HG03571 (cell line): ENCODE data around the gene TRMT11.
"Not testable (repeated sequence)": the region's sequence is repeated elsewhere in the genome, so short reads cannot be mapped to it uniquely, and the experiment has no call there.

ENCODE experiments used
- ATAC-seq: cut with Tn5 transposase; IDR thresholded peaks from one replicate; pipeline ENCODE4 v1.9.1; 2021; ENCODE audit not compliant: unreplicated experiment

Gene TRMT11

DNA sequence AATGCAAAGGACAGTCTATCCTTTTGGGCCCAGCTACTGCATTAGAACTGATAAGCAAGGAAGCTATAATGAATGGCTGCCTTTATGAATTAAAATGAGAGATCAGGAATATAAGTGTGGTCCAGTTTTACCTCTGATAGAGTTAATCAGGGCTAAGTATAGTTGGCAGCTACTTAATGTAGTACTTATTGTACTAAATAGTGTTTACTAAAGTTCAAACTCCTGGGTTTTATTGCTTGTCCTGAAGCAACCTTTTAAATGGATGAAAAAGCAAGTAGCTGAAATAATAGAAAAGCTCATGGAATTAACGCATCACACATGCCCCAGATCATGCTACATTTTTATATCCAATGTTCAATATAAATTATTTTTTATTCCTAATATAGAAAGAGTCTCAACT, 5.3 kb downstream of the TRMT11 start:
- no peak for ATAC-seq

DNA sequence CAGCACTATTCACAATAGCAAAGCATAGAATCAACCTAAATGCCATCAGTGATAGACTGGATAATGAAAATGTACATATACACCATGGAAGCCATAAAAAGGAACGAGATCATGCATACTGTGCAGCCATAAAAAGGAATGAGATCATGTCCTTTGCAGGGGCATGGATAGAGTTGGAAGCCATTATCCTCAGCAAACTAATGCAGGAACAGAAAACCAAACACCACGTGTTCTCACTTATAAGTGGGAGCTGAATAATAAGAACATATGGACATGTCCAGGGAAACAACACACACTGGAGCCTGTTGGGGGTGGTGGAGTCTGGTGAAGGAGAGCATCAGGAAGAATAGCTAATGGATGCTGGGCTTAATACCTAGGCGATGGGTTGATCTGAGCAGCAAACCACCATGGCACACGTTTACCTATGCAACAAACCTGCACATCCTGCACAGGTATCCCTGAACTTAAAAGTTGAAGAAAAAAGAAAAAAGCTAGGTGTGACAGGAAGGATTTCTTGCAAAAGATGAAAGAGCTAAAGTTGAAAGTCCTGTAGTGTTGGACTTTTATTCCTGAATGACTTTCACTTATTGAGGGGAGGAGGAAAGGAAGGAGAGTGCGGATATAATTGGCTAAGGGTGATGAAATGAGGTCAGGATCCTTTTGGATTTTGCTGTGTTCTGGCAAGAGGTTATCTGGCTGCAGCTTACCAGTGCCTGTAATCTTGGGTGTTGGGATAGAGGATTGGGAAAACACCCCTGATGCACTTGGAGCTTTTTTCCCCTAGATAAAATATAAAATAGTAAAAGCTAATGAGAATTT, 8.5 kb downstream of the TRMT11 start:
- ATAC-seq = no peak

- peak; percentile 94 for ATAC-seq
Measured at GRCh38 chr6:125995972-125996580, 9.7 kb downstream of the TRMT11 start.

GRCh38 chr6:126002755-126003679, 16.7 kb downstream of the TRMT11 start:
- no peak for ATAC-seq

GRCh38 chr6:126007800-126008199, 21.5 kb downstream of the TRMT11 start:
- no peak for ATAC-seq

- ATAC-seq = no peak
Measured at GRCh38 chr6:126010040-126010439, 23.7 kb downstream of the TRMT11 start.

- no peak for ATAC-seq
Measured at GRCh38 chr6:126015863-126016262, 29.5 kb downstream of the TRMT11 start.

GRCh38 chr6:126016591-126016990, 30.3 kb downstream of the TRMT11 start:
- ATAC-seq = no peak

GRCh38 chr6:126017668-126018067, 31.3 kb downstream of the TRMT11 start:
- ATAC-seq = no peak

DNA sequence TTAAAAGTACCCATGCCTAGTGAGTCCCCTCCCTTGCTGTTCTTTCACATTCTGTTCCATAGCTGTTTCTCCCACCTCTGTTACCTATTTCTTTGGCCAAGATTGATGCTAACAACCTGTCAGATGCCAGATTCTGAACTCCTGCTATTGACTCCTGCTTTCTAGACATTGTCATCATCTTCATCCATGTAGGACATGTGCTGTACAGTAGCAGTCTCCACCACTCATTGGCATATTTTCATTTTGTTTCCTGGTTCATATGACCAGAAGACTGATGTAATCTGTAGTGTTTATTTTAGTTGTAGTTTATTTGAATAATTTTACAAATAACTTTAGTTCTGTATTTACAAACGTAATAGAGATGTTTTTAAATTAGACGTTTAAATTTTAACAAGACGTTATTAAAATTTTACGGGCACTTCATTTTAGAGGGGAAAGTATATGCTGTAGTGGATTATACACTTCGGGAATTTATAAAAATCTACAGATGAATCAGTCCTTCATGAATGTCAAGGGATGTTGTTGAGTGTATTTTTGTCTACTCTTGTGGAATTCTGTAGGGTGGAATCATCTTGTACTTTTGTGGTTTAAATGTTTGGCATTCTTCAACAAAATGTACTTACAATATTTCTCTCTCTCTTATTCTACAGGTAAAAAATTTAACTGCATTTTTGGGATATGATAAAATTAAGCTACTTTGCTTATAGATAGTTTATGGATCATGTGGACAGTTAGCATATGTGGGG, 34.1 kb downstream of the TRMT11 start:
- ATAC-seq = no peak

- not testable (repeated sequence) for ATAC-seq
Measured at GRCh38 chr6:126023474-126023873, 37.1 kb downstream of the TRMT11 start.

GRCh38 chr6:126026001-126026400, 39.7 kb downstream of the TRMT11 start:
- no peak for ATAC-seq

GRCh38 chr6:126027601-126028000, 41.3 kb downstream of the TRMT11 start:
- no peak for ATAC-seq

DNA sequence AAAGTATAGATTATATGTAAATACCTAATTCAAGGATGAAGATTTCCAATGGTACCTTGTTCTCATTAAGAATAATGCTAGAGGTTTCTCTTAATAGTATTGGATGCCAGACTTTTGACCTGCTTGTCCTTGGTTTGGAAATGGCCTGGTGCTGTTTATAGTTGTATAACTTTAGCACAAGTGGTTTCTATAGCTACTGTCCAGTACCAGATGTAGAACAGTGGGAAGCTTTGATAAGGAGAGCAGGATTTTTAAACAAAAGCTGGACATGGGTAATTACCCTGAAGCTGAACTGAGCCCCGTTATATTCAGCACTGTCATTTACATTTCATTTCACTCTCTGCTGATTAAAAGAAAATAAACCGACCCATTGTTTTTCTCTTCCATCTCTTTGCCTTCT, 43.7 kb downstream of the TRMT11 start:
- ATAC-seq = no peak

- ATAC-seq = peak; percentile 72
Measured at GRCh38 chr6:126033696-126034095, 47.4 kb downstream of the TRMT11 start.

DNA sequence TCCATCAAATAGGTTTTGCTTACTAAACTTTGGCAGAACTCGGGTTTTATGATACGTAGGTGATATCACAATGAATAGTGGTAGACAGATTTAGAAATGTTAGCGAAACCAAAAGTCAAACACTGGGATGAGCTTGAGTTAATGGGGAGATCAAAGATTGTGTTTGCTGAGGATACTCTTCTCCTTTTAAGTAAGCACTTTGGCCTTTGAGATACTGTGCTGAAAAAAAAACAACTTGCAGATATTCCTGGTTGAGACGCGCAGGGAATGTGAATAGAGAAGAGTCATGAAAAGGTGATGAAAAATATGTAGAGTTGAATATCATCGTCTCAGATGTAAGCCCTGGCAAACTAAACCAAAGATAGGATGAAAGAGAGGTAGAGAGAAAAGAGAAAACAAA, 48.3 kb downstream of the TRMT11 start:
- no peak for ATAC-seq

DNA sequence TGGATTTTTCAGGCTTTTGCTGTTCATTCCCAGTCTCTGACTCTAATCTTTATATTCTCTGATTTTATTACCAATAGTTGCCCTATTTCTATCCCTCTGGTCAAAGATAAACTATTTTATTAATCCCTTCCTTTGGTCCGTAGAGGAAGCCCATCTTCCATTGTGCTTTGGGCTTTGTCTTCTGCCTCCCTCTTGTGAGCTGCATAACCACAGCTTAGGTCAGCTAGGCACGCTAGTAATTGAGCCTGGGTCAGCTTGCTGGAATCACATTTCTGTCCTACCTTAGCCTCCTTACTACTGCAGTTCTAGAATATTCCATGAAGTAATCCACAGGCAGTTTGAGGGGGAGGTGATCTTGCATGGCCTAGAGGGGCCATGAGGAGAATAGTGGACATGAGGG, 49.4 kb downstream of the TRMT11 start:
- no peak for ATAC-seq

GRCh38 chr6:126038234-126038633, 51.9 kb downstream of the TRMT11 start:
- no peak for ATAC-seq

GRCh38 chr6:126039284-126039683, 52.9 kb downstream of the TRMT11 start:
- no peak for ATAC-seq

- no peak for ATAC-seq
Measured at GRCh38 chr6:126040394-126040793, 54.1 kb downstream of the TRMT11 start.

DNA sequence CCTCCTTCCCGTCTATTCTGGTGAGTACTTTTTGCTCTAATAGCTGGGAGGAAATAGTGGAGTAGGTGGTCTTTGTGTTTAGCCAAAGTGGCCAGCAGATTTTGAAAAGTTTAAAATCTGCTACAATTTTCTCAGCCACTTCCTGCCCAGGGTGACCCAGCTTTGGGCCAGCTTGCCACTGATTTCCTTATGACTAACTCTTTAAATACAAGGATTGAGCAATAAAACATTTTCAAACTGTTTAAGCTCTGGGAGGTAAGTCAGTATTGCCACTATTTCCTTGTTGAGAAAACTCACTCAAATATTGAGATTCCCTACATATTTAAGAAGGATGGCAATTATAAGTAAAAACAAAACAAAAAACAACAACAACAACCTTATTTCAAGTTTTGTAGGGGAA, 54.5 kb downstream of the TRMT11 start:
- no peak for ATAC-seq
